Measurements from ENCODE around the gene HMGB1. TPM values are rescaled to one million over a fixed set of nuclear protein-coding genes. Genes with fewer than 3 reads are reported as not detected.

HMGB1 gene
- total and polyA plus RNA-seq, 2 of the 13 experiments (the other 11 are each of a cell fraction or from before 2014, with no cell fraction given), result 115 to 584 TPM

- TF ChIP-seq ZBTB44 (CRISPR knock-in tag; IDR thresholded peaks at IDR 0.05) (no peak), RXRA (CRISPR knock-in tag; IDR thresholded peaks at IDR 0.05) (no peak), PBX3 (CRISPR knock-in tag; IDR thresholded peaks at IDR 0.05; ENCODE audit: borderline replicate concordance) (no peak), ZNF451 (CRISPR knock-in tag; IDR thresholded peaks at IDR 0.05) (no peak), ZNF652 (CRISPR knock-in tag; IDR thresholded peaks at IDR 0.05; ENCODE audit: borderline replicate concordance, low read depth) (no peak), ZNF264 (CRISPR knock-in tag; IDR thresholded peaks at IDR 0.05) (no peak), IKZF4 (CRISPR knock-in tag; IDR thresholded peaks at IDR 0.05; ENCODE audit: borderline replicate concordance, low read depth, not compliant biosample characterization) (no peak), PRMT3 (CRISPR knock-in tag; IDR thresholded peaks at IDR 0.05; ENCODE audit: borderline replicate concordance, low read depth) (no peak), ATF7-NPFF (CRISPR knock-in tag; IDR thresholded peaks at IDR 0.05; ENCODE audit: low read depth) (peak; percentile 76; the same call in 1 of the 2 replicates), HMGXB3 (CRISPR knock-in tag; IDR thresholded peaks at IDR 0.05; ENCODE audit: borderline replicate concordance) (peak; percentile 97), PAWR (CRISPR knock-in tag; IDR thresholded peaks at IDR 0.05; ENCODE audit: borderline replicate concordance) (no peak), HCFC1 (IDR thresholded peaks at IDR 0.05; ENCODE audit: low read depth, low read length) (no peak), ZNF761 (CRISPR knock-in tag; conservative IDR thresholded peaks at IDR 0.05) (no peak), RCOR2 (CRISPR knock-in tag; IDR thresholded peaks at IDR 0.05) (no peak), LBX2 (CRISPR knock-in tag; IDR thresholded peaks at IDR 0.05; ENCODE audit: borderline replicate concordance) (peak; percentile 32; the same call in 1 of the 2 replicates), ZNF10 (CRISPR knock-in tag; IDR thresholded peaks at IDR 0.05; ENCODE audit: borderline replicate concordance, low read depth) (no peak), ZNF275 (CRISPR knock-in tag; IDR thresholded peaks at IDR 0.05; ENCODE audit: borderline replicate concordance) (no peak), MYPOP (CRISPR knock-in tag; IDR thresholded peaks at IDR 0.05) (peak; percentile 90)
Observed at GRCh38 chr13:30465593-30466357, at the start of gene HMGB1 (continued).

Measured in HepG2 (cell line).